ENCODE results near the gene NCAM1.

Gene NCAM1

GRCh38 chr11:113314065-113314388, 352.8 kb downstream of the NCAM1 start:
- no peak for TF ChIP-seq CTCF (IDR thresholded peaks at IDR 0.05; ENCODE audit: control insufficient read depth, extremely low read depth, insufficient read depth)
- DNase-seq (ENCODE audit: low read depth), result no peak
- H3K4me3 ChIP-seq (ENCODE audit: low read depth, low read length), result peak overlapping the region; percentile 81

- peak within 1 kb of the TSS; percentile 81 for H3K4me3 ChIP-seq (ENCODE audit: low read depth, low read length)
- no peak for TF ChIP-seq CTCF (IDR thresholded peaks at IDR 0.05; ENCODE audit: control insufficient read depth, extremely low read depth, insufficient read depth)
- peak; percentile 59 for DNase-seq (ENCODE audit: low read depth)
These were observed 353.4 kb downstream of the NCAM1 start, which contains the start of gene TTC12 for GRCh38 chr11:113314389-113315301. Gene TTC12 (plus strand): TSS chr11:113314583. CDS start chr11:113316258, 1,675 bp downstream.

- no peak for DNase-seq (ENCODE audit: low read depth)
- peak overlapping the region; percentile 81 for H3K4me3 ChIP-seq (ENCODE audit: low read depth, low read length)
- no peak for TF ChIP-seq CTCF (IDR thresholded peaks at IDR 0.05; ENCODE audit: control insufficient read depth, extremely low read depth, insufficient read depth)
These were observed 354.6 kb downstream of the NCAM1 start for GRCh38 chr11:113315811-113316210.

GRCh38 chr11:113316256-113316655, 355.0 kb downstream of the NCAM1 start:
- no peak for TF ChIP-seq CTCF (IDR thresholded peaks at IDR 0.05; ENCODE audit: control insufficient read depth, extremely low read depth, insufficient read depth)
- DNase-seq (ENCODE audit: low read depth), result no peak
- no peak overlapping the region for H3K4me3 ChIP-seq (ENCODE audit: low read depth, low read length)

- no peak overlapping the region for H3K4me3 ChIP-seq (ENCODE audit: low read depth, low read length)
- no peak for DNase-seq (ENCODE audit: low read depth)
- TF ChIP-seq CTCF (IDR thresholded peaks at IDR 0.05; ENCODE audit: control insufficient read depth, extremely low read depth, insufficient read depth), result no peak
These were observed 356.1 kb downstream of the NCAM1 start for GRCh38 chr11:113317339-113317738.

- no peak for DNase-seq (ENCODE audit: low read depth)
- no peak overlapping the region for H3K4me3 ChIP-seq (ENCODE audit: low read depth, low read length)
- TF ChIP-seq CTCF (IDR thresholded peaks at IDR 0.05; ENCODE audit: control insufficient read depth, extremely low read depth, insufficient read depth), result no peak
These were observed 357.9 kb downstream of the NCAM1 start for GRCh38 chr11:113319085-113319484.

- no peak overlapping the region for H3K4me3 ChIP-seq (ENCODE audit: low read depth, low read length)
- no peak for TF ChIP-seq CTCF (IDR thresholded peaks at IDR 0.05; ENCODE audit: control insufficient read depth, extremely low read depth, insufficient read depth)
- no peak for DNase-seq (ENCODE audit: low read depth)
These were observed 360.9 kb downstream of the NCAM1 start for GRCh38 chr11:113322158-113322557.
